GM21515 (cell line): ENCODE data around the gene ELANE.

Experiments used
- ATAC-seq: cut with Tn5 transposase; IDR thresholded peaks from one replicate; pipeline ENCODE4 v1.9.1; 2021; ENCODE audit not compliant: unreplicated experiment

ELANE gene

GRCh38 chr19:852136-853013 lies at the start of gene ELANE:
ELANE (plus strand) TSS chr19:852303; CDS start chr19:852329, 26 bp downstream.
- ATAC-seq = no peak

- no peak for ATAC-seq
These were observed 49.5 kb upstream of the ELANE start for GRCh38 chr19:802498-803098.

GRCh38 chr19:803099-803561 lies 49.0 kb upstream of the ELANE start:
- ATAC-seq = no peak

GRCh38 chr19:803686-804418 lies 48.3 kb upstream of the ELANE start:
- no peak for ATAC-seq

- ATAC-seq = no peak
These were observed 47.5 kb upstream of the ELANE start for GRCh38 chr19:804419-805165.

GRCh38 chr19:805166-805551 lies 46.9 kb upstream of the ELANE start:
- ATAC-seq = no peak

GRCh38 chr19:805600-806550 lies 46.2 kb upstream of the ELANE start:
- no peak for ATAC-seq

- ATAC-seq = no peak
These were observed 45.2 kb upstream of the ELANE start for GRCh38 chr19:806815-807421.

- ATAC-seq = no peak
These were observed 44.3 kb upstream of the ELANE start for GRCh38 chr19:807627-808422.

- ATAC-seq = no peak
These were observed 43.7 kb upstream of the ELANE start for GRCh38 chr19:808423-808775.

GRCh38 chr19:810077-810855 lies 41.8 kb upstream of the ELANE start:
- no peak for ATAC-seq

- ATAC-seq = no peak
These were observed 41.1 kb upstream of the ELANE start for GRCh38 chr19:810883-811489.

- ATAC-seq = no peak
These were observed 40.5 kb upstream of the ELANE start for GRCh38 chr19:811506-812048.

GRCh38 chr19:812049-812746 lies 39.9 kb upstream of the ELANE start:
- ATAC-seq = no peak

- ATAC-seq = no peak
These were observed 39.3 kb upstream of the ELANE start for GRCh38 chr19:812747-813218.
